Measurements from ENCODE around the gene IRF1.
"Not testable (repeated sequence)": the region's sequence is repeated elsewhere in the genome, so short reads cannot be mapped to it uniquely, and the experiment has no call there.

The IRF1 gene

GRCh38 chr5:132490484-132491367 lies at the start of gene IRF1:
Gene IRF1 (minus strand): TSS chr5:132490773. CDS start chr5:132489478, 1,295 bp downstream.
- peak; percentile 98 to 99 for DNase-seq (ENCODE audit: low read depth in 1 of 2, low spot score in 1 of 2)

DNA sequence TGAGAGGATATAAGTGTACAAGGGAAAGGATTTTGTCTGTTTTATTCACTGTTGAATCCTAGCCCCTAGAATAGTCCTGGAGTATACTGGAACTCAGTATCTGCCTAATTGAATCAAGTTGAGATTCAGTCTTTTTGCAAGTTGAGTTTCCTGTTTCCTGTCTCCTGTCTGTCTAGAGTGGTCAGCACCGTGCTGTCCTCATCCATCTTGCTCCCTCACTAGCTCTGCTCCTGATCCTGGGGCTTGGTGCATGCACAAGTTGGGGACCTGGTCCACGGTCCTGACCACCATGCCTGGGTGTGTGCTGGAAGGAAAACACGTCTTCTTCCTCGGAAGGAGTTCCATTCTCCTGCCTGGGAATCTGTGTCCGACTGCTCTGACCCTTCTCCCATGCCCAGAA lies 49.6 kb upstream of the IRF1 start:
- no peak for DNase-seq (ENCODE audit: low read depth in 1 of 2, low spot score in 1 of 2)

- no peak for DNase-seq (ENCODE audit: low read depth in 1 of 2, low spot score in 1 of 2)
Measured at GRCh38 chr5:132539716-132540115, 49.1 kb upstream of the IRF1 start.

DNA sequence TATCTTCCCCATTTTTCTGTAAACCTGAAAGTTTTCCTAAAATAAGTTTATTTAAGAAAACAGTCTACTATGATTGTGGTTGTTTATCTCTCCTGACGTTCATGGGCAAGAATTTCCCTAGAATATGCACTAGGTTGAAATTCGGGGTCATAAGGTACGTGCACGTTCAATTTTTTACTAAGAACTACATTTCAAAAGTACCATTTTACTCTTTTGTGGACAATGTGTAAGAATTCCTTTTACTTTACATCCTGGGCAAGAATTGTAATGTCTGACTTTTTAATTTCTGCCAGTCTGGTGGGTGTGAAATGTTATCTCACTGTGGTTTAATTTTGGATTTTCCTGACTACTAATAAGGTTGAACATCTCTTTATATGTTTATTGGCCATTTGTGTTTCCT lies 40.4 kb upstream of the IRF1 start:
- DNase-seq (ENCODE audit: low read depth in 1 of 2, low spot score in 1 of 2), result no peak

GRCh38 chr5:132528866-132529634 lies 38.5 kb upstream of the IRF1 start:
- DNase-seq (ENCODE audit: low read depth in 1 of 2, low spot score in 1 of 2), result no peak

DNA sequence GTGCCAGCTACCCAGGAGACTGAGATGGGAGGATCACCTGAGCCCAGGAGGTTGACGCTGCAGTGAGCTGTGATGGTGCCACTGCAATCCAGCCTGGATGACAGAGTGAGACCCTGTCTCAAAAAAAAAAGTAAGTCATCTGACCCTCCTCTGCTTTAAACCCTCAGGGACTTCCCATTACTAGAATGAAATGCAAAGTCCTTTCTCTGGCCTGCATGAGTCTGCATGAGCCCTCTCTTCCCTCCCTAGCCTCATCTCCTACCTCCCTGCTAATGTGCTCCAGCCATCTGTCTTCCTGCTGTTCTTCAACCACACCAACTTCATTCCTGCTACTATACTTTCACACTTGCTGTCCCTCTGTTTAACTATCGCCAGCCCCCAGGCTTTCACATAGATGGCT lies 37.4 kb upstream of the IRF1 start:
- DNase-seq (ENCODE audit: low read depth in 1 of 2, low spot score in 1 of 2), result no peak

- no peak for DNase-seq (ENCODE audit: low read depth in 1 of 2, low spot score in 1 of 2)
Measured at GRCh38 chr5:132526974-132527564, 36.5 kb upstream of the IRF1 start.

DNA sequence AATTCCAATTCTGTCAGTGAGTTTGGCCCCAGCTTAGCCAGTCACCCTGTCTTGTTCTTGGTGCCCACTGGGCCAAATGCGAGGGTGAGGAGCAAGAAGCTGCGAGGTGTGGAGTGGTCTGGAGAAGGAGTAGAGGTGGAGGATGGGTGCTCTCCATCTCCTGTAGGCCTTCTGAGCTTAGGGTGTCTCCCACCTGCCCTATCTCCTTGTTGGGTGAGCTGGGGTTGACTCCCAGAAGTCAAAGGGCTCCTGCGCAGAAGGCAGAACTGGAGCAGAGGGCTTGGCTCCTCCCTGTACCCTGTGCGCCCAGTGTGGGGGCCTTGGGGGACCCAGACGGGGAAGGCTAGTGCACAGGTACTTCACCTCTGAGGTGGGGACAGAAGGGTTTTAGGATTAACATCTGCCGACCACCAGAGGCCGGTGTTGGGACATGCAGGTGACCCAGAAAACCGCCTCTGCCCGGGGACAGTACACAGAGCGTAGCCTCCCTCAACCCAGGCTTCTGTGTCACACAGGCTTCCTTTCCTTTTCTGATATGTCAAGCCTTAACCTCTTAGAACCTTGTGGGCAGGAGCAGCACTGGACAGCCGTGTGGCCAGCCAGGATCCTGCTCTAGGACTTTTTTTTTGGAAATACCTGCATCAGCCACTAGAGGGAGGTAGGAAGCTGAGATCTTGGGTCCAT lies 35.9 kb upstream of the IRF1 start:
- DNase-seq (ENCODE audit: low read depth in 1 of 2, low spot score in 1 of 2), result no peak

DNA sequence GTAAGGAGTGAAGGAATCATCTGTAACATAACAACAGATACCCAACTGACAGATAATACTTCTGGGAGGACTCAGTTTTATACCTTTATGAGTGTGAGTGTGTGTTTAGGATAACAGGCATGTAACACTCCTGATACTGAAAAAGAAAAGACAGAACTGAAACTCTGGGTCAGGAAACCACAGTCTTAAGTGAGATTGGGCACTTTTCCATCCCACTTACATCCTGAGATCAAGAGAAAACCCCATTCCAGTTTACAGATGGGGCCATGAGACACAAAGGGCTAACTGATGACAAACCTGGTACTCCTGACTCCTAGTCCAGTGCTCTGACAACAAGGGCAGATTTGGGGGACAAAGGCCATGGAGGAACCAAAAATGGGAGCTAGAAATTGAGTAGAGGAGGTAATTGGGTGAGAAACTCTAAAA lies 34.7 kb upstream of the IRF1 start:
- DNase-seq (ENCODE audit: low read depth in 1 of 2, low spot score in 1 of 2), result no peak

DNA sequence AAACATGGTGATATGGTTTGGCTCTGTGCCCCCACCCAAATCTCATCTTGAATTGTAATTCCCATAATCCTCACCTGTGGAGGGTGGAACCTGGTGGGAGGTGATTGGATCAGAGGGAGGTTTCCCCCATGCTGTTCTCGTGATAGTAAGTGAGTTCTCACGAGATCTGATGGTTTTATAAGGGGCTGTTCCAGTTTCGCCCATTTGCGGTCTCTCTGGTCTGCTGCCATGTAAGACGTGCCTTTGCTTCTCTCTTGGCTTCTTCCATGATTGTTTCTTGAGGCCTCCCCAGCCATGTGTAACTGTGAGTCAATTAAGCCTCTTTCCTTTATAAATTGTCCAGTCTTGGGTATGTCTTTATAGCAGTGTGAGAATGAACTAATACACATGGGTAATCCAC lies 34.3 kb upstream of the IRF1 start:
- not testable (repeated sequence) for DNase-seq (ENCODE audit: low read depth in 1 of 2, low spot score in 1 of 2)

- not testable (repeated sequence) for DNase-seq (ENCODE audit: low read depth in 1 of 2, low spot score in 1 of 2)
Measured at GRCh38 chr5:132522067-132522466, 31.5 kb upstream of the IRF1 start.

DNA sequence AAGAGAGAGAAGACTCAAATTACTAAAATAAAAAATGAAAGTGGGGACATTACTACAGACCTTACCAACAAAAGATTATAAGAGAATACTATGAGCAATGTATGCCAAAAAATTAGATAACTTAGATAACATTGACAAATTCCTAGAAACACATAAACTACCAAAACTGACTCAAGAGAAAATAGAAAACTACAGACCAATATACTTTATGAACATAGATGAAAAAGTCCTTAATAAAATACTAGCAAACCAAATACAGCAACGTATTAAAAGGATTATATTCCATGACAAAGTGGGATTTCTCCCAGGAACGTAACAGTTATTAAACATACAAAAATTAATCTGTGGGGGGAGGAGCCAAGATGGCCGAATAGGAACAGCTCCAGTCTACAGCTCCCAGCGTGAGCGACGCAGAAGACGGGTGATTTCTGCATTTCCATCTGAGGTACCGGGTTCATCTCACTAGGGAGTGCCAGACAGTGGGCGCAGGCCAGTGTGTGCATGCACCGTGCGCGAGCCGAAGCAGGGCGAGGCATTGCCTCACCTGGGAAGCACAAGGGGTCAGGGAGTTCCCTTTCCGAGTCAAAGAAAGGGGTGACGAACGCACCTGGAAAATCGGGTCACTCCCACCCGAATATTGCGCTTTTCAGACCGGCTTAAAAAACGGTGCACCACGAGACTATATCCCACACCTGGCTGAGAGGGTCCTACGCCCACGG lies 23.2 kb upstream of the IRF1 start:
- DNase-seq (ENCODE audit: low read depth in 1 of 2, low spot score in 1 of 2), result not testable (repeated sequence)

- DNase-seq (ENCODE audit: low read depth in 1 of 2, low spot score in 1 of 2), result no peak
Measured at GRCh38 chr5:132510076-132510475, 19.5 kb upstream of the IRF1 start.

- no peak for DNase-seq (ENCODE audit: low read depth in 1 of 2, low spot score in 1 of 2)
Measured at GRCh38 chr5:132506094-132506692, 15.6 kb upstream of the IRF1 start.

GRCh38 chr5:132505641-132506040 lies 15.1 kb upstream of the IRF1 start:
- no peak for DNase-seq (ENCODE audit: low read depth in 1 of 2, low spot score in 1 of 2)

DNA sequence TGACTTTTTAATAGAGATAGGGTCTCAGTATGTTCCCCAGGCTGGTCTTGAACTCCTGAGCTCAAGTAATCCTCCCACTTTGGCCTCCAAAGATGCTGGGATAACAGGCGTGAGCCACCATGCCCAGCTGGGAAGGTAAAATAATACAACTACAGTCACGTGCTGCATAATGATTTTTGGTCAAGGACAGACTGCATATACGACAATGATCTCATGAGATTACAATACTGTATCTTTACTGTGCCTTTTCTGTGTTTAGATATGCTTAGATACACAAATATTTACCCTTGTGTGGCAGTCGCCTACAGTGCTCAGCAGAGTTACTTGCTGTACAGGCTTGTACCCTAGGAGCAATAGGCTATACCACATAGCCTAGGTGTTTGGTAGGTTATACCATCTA lies 14.2 kb upstream of the IRF1 start:
- no peak for DNase-seq (ENCODE audit: low read depth in 1 of 2, low spot score in 1 of 2)

DNA sequence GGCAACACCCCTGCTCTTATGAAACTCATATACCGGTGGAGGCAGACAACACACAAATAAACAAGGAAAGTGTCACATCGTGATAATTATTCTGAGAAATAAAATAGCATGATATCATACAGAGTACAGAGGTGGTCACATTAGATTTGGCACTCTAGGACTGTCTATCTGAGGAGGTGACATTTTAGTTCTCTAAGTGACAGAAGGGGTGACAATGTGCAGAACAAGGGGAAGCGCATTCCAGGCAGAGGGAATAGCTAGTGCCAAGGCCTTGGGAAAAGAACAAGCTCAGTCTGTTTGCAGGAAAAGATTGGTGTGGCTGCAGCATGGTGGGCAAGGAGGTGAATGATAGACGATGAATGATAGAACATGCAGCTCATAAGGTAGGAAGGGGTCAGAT lies 12.7 kb upstream of the IRF1 start:
- no peak for DNase-seq (ENCODE audit: low read depth in 1 of 2, low spot score in 1 of 2)

DNA sequence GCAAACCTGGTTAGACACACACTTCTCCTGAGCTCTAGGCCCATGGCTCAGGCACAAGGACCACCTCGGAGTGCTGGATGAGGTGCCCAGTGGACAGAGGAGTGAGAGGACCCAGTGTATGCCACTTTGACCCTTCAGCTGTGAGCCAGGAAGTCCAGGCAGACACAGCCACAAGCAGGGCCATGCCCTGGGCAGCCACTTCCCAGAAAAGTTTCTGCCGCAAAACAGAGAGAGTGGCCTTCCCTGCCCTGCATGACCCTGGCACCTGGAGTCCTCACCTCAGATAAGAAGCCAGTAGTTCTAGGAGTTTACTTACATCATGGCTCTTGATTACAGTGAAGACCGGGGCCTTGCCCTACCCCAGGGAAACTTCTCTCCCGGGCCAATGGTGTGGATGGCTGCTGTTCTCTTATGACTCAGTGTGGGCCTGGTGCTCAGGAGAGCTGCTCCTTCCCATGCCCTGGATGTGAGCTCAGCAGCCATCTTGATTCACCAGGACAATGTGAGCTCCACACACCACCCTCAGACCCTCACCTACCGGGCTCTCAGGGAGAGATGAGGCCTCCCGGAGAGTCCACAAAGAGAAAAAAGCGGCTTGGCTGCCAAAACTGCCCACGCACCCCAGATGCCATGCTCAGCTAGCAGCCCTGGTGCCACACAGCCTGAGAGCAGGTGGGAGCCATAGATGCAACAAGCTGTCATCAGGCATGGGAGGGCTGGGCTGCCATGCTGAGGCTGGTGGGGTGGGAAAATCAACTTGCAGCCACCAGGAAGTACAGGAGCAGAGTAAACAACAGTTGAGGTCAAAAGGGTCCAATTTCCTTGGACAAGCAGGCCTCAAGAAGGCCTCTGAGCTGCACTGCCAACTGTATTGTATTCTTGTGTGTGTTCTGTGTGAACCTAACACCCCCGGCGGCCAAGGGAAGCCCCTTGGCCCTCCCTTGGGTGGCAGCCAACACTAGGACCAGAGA lies 11.7 kb upstream of the IRF1 start:
- DNase-seq (ENCODE audit: low read depth in 1 of 2, low spot score in 1 of 2), result no peak

- no peak for DNase-seq (ENCODE audit: low read depth in 1 of 2, low spot score in 1 of 2)
Measured at GRCh38 chr5:132501629-132501956, 11.0 kb upstream of the IRF1 start.
